Measurements from ENCODE around the gene CDH4. TPM values are rescaled to one million over a fixed set of nuclear protein-coding genes. Genes with fewer than 3 reads are reported as not detected.

Gene CDH4
- total RNA-seq, 2 donors from 2014 or later = 0.07 to 0.94 TPM

- no peak overlapping the region for H3K27ac ChIP-seq
- TF ChIP-seq CTCF (IDR thresholded peaks at IDR 0.05) = no peak
- DNase-seq (ENCODE audit: low spot score) = no peak
- H3K4me3 ChIP-seq = no peak overlapping the region
- H3K9me3 ChIP-seq = no peaks in the 10 kb centered on the region
- no peaks in the 10 kb centered on the region for H3K27me3 ChIP-seq
- H3K36me3 ChIP-seq = no peaks in the 10 kb centered on the region
- H3K4me1 ChIP-seq = no peaks in the 10 kb centered on the region
These were observed 70.2 kb downstream of the CDH4 start for GRCh38 chr20:61322151-61322865.

GRCh38 chr20:61324906-61325305 is 72.8 kb downstream of the CDH4 start:
- no peak for DNase-seq (ENCODE audit: low spot score)

GRCh38 chr20:61325718-61326117 is 73.7 kb downstream of the CDH4 start:
- no peak for DNase-seq (ENCODE audit: low spot score)
- no peaks in the 10 kb centered on the region for H3K4me1 ChIP-seq

More at GRCh38 chr20:61324906-61325305, 72.8 kb downstream of the CDH4 start:
- no peak overlapping the region for H3K27ac ChIP-seq
- H3K36me3 ChIP-seq = no peaks in the 10 kb centered on the region
- no peak for TF ChIP-seq CTCF (IDR thresholded peaks at IDR 0.05)
- H3K4me1 ChIP-seq = no peaks in the 10 kb centered on the region
- H3K9me3 ChIP-seq = no peaks in the 10 kb centered on the region
- H3K27me3 ChIP-seq = no peaks in the 10 kb centered on the region
- H3K4me3 ChIP-seq = no peak overlapping the region

GRCh38 chr20:61328911-61329558 is 77.0 kb downstream of the CDH4 start:
- Histone ChIP-seq H3K4me1 (no peaks in the 10 kb centered on the region), H3K27me3 (no peaks in the 10 kb centered on the region), H3K4me3 (no peak overlapping the region), H3K9me3 (no peaks in the 10 kb centered on the region), H3K27ac (no peak overlapping the region), H3K36me3 (no peaks in the 10 kb centered on the region)
- DNase-seq (ENCODE audit: low spot score) = no peak
- TF ChIP-seq CTCF (IDR thresholded peaks at IDR 0.05) = no peak

More at GRCh38 chr20:61325718-61326117, 73.7 kb downstream of the CDH4 start:
- Histone ChIP-seq H3K27me3 (no peaks in the 10 kb centered on the region), H3K4me3 (no peak overlapping the region), H3K9me3 (no peaks in the 10 kb centered on the region), H3K27ac (no peak overlapping the region), H3K36me3 (no peaks in the 10 kb centered on the region)
- no peak for TF ChIP-seq CTCF (IDR thresholded peaks at IDR 0.05)

- H3K4me1 ChIP-seq = no peaks in the 10 kb centered on the region
- H3K27me3 ChIP-seq = no peaks in the 10 kb centered on the region
- DNase-seq (ENCODE audit: low spot score) = no peak
- H3K36me3 ChIP-seq = no peaks in the 10 kb centered on the region
- H3K4me3 ChIP-seq = no peak overlapping the region
- no peaks in the 10 kb centered on the region for H3K9me3 ChIP-seq
- TF ChIP-seq CTCF (IDR thresholded peaks at IDR 0.05) = no peak
- no peak overlapping the region for H3K27ac ChIP-seq
These were observed 78.4 kb downstream of the CDH4 start for GRCh38 chr20:61330441-61330840.
